KMS-11 (cell line): ENCODE measurements around the gene LTO1.
"Not testable (repeated sequence)": the region's sequence is repeated elsewhere in the genome, so short reads cannot be mapped to it uniquely, and the experiment has no call there.

Experiments
- H2AFZ ChIP-seq: fragments of 200-600 bp; sonication (generic); 2 replicates; pipeline ENCODE4 v1.6.1; 2016; ENCODE audit warnings: antibody characterized with exemption, mixed run types, low read depth
- H3K27ac ChIP-seq: fragments of 200-600 bp; sonication (generic); 2 replicates; pipeline ENCODE4 v1.6.1; 2016; ENCODE audit warnings: mild to moderate bottlenecking, mixed run types
- H3K27me3 ChIP-seq: fragments of 200-600 bp; sonication (generic); 2 replicates; pipeline ENCODE4 v1.6.1; 2017; ENCODE audit warnings: mild to moderate bottlenecking, low read depth, mixed run types, moderate library complexity; ENCODE audit not compliant: insufficient read depth
- H3K36me3 ChIP-seq: fragments of 200-600 bp; sonication (generic); 2 replicates; pipeline ENCODE4 v1.6.1; 2017; ENCODE audit warnings: mild to moderate bottlenecking, mixed run types; ENCODE audit not compliant: insufficient read depth
- H3K4me1 ChIP-seq: fragments of 200-600 bp; sonication (generic); 2 replicates; pipeline ENCODE4 v1.6.1; 2016; ENCODE audit warnings: mild to moderate bottlenecking, low read depth, mixed run types; ENCODE audit not compliant: poor library complexity, severe bottlenecking
- H3K4me2 ChIP-seq: fragments of 200-600 bp; sonication (generic); 2 replicates; pipeline ENCODE4 v1.7.0; 2016; ENCODE audit warnings: mild to moderate bottlenecking, mixed run types
- H3K4me3 ChIP-seq: fragments of 200-600 bp; sonication (generic); IDR thresholded peaks from 2 replicates; pipeline ENCODE4 v1.6.1; 2017; ENCODE audit warnings: low read depth, low read length, mixed read lengths; ENCODE audit not compliant: insufficient read depth
- H3K79me2 ChIP-seq: fragments of 200-600 bp; sonication (generic); 2 replicates; pipeline ENCODE4 v1.6.1; 2016; ENCODE audit warnings: low read depth, mixed run types; ENCODE audit not compliant: insufficient read depth
- H3K9ac ChIP-seq: fragments of 200-600 bp; sonication (generic); 2 replicates; pipeline ENCODE4 v1.6.1; 2016; ENCODE audit warnings: mild to moderate bottlenecking, mixed run types
- H4K20me1 ChIP-seq: fragments of 200-600 bp; sonication (generic); 2 replicates; pipeline ENCODE4 v1.6.1; 2016; ENCODE audit warnings: mild to moderate bottlenecking, mixed run types; ENCODE audit not compliant: insufficient read depth
- CTCF ChIP-seq: fragments of 200-600 bp; sonication (generic); conservative IDR thresholded peaks from 2 replicates; pipeline ENCODE4 v1.6.1; 2017; ENCODE audit warnings: low read depth, mild to moderate bottlenecking, antibody characterized with exemption, low read length, moderate library complexity, mixed read lengths

Gene LTO1

GRCh38 chr11:69689484-69690319, 14.5 kb upstream of the LTO1 start:
- Histone ChIP-seq H3K27ac (no peak overlapping the region), H3K36me3 (no peaks in the 10 kb centered on the region), H3K4me2 (no peak overlapping the region), H3K4me3 (no peak overlapping the region), H2AFZ (no peak overlapping the region), H3K4me1 (peaks cover 7% of the 10 kb centered on the region), H3K79me2 (no peaks in the 10 kb centered on the region), H4K20me1 (no peaks in the 10 kb centered on the region), H3K9ac (no peak overlapping the region), H3K27me3 (peaks cover 10% of the 10 kb centered on the region; the same call in 1 of the 2 replicates)
- TF ChIP-seq CTCF: no peak

GRCh38 chr11:69687969-69688771, 13.0 kb upstream of the LTO1 start:
- H3K27me3 ChIP-seq, H2AFZ ChIP-seq, H3K4me1 ChIP-seq, H4K20me1 ChIP-seq, H3K9ac ChIP-seq, H3K36me3 ChIP-seq, H3K79me2 ChIP-seq, H3K4me3 ChIP-seq, H3K4me2 ChIP-seq, H3K27ac ChIP-seq: not testable (repeated sequence)

- no peaks in the 10 kb centered on the region for H3K27me3 ChIP-seq
- no peak overlapping the region for H2AFZ ChIP-seq
- no peak overlapping the region for H3K4me2 ChIP-seq
- no peaks in the 10 kb centered on the region for H3K36me3 ChIP-seq
- peaks cover 7% of the 10 kb centered on the region for H3K4me1 ChIP-seq
- H3K27ac ChIP-seq: no peak overlapping the region
- TF ChIP-seq CTCF: no peak
- no peaks in the 10 kb centered on the region for H4K20me1 ChIP-seq
- H3K4me3 ChIP-seq: no peak overlapping the region
- no peaks in the 10 kb centered on the region for H3K79me2 ChIP-seq
- H3K9ac ChIP-seq: no peak overlapping the region
Observed at GRCh38 chr11:69686856-69687255, 11.7 kb upstream of the LTO1 start.

GRCh38 chr11:69686452-69686851, 11.3 kb upstream of the LTO1 start:
- TF ChIP-seq CTCF: no peak
- Histone ChIP-seq H4K20me1 (no peaks in the 10 kb centered on the region), H3K36me3 (no peaks in the 10 kb centered on the region), H3K4me3 (no peak overlapping the region), H2AFZ (no peak overlapping the region), H3K79me2 (no peaks in the 10 kb centered on the region), H3K9ac (no peak overlapping the region), H3K27ac (no peak overlapping the region), H3K4me2 (no peak overlapping the region), H3K4me1 (peaks cover 7% of the 10 kb centered on the region), H3K27me3 (no peaks in the 10 kb centered on the region)

- no peak overlapping the region for H3K4me3 ChIP-seq
- no peak overlapping the region; the same call in 1 of the 2 replicates for H3K4me2 ChIP-seq
- no peak overlapping the region for H3K9ac ChIP-seq
- no peak overlapping the region for H3K27ac ChIP-seq
- no peaks in the 10 kb centered on the region for H3K79me2 ChIP-seq
- H3K36me3 ChIP-seq: no peaks in the 10 kb centered on the region
- no peaks in the 10 kb centered on the region for H3K27me3 ChIP-seq
- TF ChIP-seq CTCF: no peak
- H3K4me1 ChIP-seq: peaks cover 7% of the 10 kb centered on the region
- no peak overlapping the region for H2AFZ ChIP-seq
- no peaks in the 10 kb centered on the region for H4K20me1 ChIP-seq
Observed at GRCh38 chr11:69685348-69685747, 10.2 kb upstream of the LTO1 start.
